ENCODE measurements around the gene APBB1IP.
"Not testable (repeated sequence)": the region's sequence is repeated elsewhere in the genome, so short reads cannot be mapped to it uniquely, and the experiment has no call there.

APBB1IP gene, protein sequence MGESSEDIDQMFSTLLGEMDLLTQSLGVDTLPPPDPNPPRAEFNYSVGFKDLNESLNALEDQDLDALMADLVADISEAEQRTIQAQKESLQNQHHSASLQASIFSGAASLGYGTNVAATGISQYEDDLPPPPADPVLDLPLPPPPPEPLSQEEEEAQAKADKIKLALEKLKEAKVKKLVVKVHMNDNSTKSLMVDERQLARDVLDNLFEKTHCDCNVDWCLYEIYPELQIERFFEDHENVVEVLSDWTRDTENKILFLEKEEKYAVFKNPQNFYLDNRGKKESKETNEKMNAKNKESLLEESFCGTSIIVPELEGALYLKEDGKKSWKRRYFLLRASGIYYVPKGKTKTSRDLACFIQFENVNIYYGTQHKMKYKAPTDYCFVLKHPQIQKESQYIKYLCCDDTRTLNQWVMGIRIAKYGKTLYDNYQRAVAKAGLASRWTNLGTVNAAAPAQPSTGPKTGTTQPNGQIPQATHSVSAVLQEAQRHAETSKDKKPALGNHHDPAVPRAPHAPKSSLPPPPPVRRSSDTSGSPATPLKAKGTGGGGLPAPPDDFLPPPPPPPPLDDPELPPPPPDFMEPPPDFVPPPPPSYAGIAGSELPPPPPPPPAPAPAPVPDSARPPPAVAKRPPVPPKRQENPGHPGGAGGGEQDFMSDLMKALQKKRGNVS

DNA sequence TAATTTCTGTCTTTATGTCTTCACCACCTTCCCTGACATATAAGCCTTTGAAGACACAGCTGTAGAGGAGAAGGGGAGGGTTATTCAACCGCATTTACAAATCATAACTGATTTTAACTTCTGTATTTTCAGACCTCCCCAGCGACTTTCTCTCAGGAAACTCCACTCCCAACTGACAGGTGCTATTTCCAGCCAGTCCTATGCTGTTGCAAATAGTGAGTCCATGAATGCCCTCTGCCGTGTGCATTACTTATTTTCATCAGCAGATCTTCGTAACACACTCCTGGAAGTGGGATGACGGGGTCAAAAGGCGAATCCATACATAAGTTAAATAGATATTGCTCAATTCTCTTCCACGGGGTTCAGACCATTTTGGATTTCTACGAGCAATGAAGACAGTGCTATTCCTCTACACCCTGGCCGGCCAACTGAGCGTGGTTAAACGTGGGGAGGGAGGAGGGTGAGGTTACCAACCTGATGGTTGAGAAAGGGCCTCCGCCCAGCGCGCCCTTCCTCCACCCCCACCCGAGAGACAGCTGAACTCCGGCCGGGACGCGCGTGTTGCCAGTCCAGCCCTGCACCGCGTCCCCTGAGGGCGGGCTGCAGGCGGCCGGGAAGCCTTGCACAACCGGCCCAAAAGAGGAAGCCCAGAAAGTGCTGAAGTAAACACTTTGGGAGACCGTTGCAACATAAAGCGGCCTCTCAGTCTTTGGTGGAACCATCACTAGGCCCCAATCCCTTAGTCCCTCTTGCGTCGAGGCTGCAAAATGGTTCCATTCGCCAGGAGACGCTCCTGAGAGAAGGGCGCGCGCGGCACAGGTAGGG is at the start of gene APBB1IP:
Gene APBB1IP (plus strand): TSS at position 705 of the 825 bp plus-strand sequence. CDS start 53,986 bp downstream, outside the sequence.
- in situ Hi-C loops (cut with MboI; ENCODE audit: low sequenced_read_pairs): no loop called here

DNA sequence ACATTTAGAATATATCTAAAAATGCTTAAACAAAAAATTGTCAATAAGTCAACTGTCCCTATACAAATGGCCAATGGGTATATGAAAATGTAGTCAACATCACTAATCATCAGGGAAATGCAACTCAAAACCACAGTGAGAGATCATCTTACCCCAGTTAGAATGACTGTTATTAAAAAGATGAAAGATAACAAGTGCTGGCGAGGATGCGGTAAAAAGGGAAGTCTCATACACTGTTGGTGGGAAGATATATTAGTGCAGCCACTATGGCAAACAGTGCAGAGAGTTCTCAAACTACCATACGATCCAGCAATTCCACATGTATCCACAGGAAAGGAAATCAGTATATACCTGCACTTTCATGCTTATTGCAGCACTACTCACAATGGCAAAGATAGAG is 48.6 kb upstream of the APBB1IP start:
- in situ Hi-C loops (cut with MboI; ENCODE audit: low sequenced_read_pairs): no loop called here

DNA sequence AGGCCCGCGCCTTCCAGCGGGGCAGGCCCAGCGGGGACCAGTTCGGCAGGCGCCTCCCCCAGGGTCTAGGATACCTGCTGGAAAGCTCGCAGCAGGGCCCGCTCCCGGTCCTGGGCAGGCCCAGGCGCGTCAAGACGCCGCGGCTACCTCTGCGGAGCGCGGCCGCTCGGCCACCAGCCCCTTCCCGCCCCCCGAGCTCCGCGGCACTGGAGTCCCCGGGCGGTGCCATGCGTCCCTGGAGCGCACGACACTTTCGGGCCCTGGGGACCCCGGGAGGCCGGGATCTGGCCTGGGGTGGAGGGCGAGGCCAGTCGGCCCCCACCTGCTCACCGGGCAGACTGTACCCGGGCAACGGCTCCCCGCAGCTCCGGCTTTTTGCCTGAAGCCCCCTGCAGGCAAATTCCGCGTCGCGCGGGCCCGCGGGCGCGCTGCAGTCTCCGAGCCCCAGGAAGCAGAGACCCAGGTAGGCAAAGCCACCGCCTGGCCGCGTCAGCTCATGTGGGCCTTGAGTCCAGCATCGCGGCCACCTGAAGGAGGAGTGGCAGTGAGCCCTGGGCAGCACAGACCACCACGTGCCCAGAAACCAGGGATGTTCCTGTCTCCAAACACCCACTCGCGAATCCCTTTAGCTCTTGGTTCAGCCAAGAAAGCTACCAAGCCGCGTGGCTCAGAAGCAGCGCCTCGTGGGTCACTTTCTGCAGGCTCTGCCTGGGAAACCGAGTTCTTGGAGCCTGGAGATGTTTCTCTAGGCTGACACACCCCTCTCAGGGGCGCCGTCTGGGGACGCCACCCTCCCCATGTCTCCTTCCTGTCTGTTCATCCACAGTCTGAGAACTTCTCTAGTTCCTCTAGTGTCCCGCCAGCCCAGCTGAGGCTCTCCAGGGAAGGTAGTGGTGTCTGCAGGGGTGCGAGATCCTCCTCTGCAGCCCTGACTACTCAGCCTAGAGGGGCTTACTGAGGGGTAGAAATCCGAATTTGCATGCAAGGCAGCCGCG is 46.1 kb upstream of the APBB1IP start:
- in situ Hi-C loops (cut with MboI; ENCODE audit: low sequenced_read_pairs): no loop called here

DNA sequence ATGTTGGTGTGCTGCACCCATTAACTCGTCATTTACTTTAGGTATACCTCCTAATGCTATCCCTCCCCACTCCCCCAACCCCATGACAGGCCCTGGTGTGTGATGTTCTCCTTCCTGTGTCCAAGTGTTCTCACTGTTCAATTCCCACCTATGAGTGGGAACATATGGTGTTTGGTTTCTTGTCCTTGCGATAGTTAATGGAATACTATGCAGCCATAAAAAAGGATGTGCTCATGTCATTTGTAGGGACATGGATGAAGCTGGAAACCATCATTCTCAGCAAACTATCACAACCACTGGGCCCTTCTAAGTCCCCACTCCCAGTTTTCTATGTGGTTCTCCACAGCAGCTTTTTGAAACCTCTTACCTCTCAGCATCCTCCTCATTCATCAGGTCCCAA is 39.8 kb upstream of the APBB1IP start:
- in situ Hi-C loops (cut with MboI; ENCODE audit: low sequenced_read_pairs): not testable (repeated sequence)

DNA sequence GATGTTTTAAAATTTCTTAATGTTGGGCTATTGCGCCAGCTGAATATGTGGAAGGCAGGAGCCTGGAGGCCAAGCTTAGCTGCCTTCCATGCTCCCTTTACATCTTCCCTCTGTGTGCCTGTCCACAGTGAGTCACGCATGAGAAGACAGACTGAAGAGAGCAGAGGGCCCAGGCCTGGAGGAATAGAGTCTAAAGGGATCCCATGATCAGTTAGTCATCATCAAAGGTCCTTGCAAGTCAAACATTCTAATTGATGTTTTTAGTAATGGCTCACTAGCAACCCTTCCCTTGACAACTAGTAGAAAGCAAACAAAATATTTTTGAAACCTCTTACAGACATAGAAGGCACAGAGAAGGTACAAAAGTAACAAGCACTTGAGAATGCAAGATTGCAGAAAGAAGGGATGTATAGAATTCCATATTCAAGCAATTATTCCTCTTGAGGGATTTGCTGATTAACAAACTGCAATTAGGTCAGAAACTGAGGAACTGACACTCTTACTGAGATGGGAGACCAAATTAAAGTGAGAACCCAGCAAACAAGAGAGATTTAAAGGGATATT is 30.7 kb upstream of the APBB1IP start:
- in situ Hi-C loops (cut with MboI; ENCODE audit: low sequenced_read_pairs): no loop called here

DNA sequence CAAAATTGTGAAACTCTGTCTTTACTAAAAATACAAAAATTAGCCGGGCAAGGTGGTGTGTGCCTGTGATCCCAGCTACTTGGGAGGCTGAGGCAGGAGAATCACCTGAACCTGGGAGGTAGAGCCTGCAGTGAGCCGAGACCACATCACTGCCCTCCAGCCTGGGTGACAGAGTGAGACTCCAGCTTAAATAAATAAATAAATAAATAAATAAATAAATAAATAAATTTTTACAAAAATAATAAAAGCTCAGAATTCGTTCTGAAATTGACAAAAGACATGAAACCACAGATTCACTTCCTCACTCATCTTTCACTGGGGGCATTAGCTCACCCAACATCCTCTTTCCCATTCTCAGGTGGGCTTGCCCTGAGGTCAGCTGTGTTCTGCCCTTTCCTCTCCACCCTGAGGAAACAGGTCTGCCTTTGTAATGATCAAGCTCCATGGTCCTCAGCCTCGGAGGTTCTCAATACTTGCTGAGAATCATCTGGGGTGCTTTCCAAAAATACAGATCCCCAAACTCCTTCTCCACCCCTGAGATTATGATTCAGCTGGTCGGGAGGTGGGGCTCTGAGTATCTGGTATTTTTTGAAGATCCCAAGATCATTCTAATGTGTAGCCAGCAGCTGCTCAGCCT is 29.2 kb upstream of the APBB1IP start:
- in situ Hi-C loops (cut with MboI; ENCODE audit: low sequenced_read_pairs): no loop called here

DNA sequence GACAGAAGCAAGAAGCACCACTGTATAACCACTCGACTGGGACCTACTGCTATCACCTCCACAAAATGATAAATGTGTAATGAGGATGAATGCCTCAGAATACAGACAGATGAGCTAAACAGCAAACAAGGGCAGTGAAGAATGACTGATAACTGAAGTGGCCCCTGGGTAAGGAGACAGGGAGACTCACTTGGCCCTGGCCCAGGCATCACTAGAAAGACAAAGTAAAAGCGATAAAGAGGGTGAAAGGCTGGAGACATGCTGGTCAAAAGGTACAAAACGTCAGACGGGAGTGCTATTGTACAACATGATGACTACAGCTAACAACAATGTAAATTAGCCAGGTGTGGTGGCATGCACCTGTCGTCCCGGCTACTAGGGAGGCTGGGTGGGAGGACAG is 27.8 kb upstream of the APBB1IP start:
- in situ Hi-C loops (cut with MboI; ENCODE audit: low sequenced_read_pairs): no loop called here

DNA sequence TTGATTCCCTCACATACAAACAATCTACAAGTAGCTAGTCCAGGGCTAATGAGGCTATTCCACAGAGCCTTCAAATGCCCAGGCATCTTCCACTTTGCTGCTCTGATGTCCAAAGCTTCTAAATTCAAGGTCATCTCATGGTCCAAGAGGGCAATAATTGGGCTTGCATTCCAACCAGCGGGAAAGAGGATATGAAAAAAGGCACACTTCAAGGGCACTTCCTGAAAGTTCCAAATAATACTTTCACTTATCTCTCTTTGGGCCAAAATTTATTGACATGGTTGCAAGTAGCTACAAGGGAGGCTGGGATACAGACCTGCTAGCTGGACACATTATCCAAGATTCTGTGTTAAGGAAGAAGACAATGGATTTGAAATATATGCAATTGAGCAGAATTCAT is 25.2 kb upstream of the APBB1IP start:
- in situ Hi-C loops (cut with MboI; ENCODE audit: low sequenced_read_pairs): no loop called here

DNA sequence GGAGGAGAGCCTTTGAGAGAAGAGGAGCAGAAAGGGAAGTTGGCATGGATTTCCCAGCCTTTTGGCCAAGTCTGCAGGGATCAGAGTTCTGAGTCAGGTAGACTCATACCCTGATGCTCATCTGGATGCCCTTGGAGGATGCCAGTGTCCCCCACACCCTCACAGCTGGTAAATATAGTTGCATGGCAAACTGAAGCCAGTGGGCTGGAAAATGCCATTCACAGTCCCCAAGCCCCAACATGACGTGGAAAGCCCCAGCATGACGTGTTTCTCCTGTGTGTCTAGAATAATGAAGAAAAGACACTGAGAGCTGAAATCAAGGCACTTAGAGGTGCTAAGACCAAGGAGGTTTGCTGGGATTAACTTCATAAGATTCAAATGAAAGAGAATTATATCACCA is 24.8 kb upstream of the APBB1IP start:
- in situ Hi-C loops (cut with MboI; ENCODE audit: low sequenced_read_pairs): no loop called here

DNA sequence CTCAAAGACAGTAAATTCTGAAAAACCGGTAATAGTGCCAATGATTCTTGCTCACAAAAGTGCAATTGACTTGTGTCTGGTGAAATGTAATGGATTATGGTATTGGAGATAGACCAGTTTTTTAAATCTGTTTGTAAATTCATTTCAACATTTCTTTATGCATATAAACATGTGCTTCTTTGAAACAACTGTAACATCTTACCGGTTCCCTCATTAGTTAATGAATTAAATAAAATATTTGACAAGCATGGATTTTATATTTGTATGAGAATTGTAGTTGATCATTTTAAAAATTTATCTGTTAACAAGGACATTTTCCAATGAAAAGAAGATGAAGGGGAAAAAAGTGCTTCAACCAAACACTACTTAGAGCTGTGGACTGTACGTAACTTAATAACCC is 21.0 kb upstream of the APBB1IP start:
- in situ Hi-C loops (cut with MboI; ENCODE audit: low sequenced_read_pairs): no loop called here

DNA sequence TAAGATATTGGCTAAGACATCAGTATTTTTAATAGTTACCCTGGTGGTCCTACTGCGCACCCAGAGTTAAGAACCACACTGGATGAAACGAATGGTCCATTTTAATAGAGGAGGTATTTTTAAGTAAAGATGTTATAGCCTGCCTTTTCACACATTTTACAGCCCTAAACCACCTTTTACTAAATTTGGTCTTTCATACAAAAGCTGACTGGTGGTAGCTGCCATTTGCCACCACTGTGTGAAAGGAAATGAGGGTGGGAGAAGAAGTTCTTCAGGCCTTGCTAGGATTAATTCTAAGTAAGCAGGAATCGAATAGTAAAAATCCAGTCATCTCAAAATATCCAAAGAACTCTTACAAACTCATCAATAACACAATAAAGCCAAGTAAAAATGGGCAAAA is 15.2 kb upstream of the APBB1IP start:
- in situ Hi-C loops (cut with MboI; ENCODE audit: low sequenced_read_pairs): no loop called here

DNA sequence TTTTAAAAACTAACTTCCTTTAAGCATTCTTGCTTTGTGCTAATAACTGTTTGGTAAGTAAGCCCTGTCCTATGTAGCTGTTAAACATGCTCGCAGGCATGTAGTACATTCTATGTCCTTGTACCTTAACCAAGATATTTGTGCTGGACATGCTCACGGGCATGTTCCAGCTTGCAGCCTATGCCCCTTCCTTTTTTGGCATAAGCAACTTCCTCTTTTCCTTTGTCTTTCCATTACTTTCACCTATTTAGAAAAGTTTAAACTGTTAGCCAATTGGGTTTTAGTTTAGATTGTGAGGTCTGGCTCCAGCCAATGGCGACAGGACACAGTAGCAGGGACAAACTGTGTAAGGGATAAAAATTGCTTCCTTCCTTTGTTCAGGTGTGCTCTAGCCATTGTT is 14.4 kb upstream of the APBB1IP start:
- in situ Hi-C loops (cut with MboI; ENCODE audit: low sequenced_read_pairs): no loop called here

DNA sequence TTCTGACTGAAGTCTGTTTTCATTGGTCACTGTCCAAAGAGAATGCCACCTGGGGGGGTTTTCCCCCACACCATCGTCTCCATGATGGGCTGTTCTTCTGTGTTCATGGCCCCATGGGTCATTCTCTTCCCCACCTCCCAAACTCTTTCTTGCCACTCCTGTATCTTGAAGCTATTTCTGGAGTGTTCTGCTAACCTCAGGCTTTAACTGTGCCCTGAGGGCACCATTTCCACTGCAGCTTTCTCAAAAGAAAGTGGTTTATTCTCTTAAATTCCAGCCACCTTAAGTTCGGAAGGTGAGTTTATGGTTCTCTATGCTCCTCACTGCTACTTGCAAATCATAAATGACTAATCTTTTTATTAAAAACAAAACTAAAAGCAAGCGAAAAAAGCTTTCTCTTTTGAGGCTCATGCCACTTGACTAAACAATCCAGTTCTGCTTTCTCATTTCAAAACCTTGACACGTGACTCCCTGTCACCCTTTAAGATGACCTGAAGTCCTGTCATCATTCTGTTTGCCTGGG is 7.4 kb upstream of the APBB1IP start:
- in situ Hi-C loops (cut with MboI; ENCODE audit: low sequenced_read_pairs): no loop called here

DNA sequence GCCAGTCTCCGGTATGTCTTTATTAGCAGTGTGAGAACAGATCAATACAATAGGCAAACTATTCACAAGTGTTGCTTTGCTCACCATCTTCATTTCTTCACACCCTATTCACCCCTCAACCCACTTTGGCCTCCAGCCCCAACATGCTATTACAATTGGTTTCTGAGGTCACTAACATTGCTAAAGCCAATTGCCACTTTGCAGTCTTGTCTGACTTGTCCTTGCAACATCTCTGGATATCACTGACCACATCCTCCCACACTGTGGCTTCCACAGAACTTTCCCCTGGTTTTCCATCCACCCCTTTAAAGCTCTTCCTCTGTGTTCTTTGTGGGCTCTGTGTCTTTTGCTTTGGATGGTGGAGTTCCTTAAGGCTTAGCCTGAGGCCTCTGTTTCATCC is 5.2 kb upstream of the APBB1IP start:
- in situ Hi-C loops (cut with MboI; ENCODE audit: low sequenced_read_pairs): no loop called here

DNA sequence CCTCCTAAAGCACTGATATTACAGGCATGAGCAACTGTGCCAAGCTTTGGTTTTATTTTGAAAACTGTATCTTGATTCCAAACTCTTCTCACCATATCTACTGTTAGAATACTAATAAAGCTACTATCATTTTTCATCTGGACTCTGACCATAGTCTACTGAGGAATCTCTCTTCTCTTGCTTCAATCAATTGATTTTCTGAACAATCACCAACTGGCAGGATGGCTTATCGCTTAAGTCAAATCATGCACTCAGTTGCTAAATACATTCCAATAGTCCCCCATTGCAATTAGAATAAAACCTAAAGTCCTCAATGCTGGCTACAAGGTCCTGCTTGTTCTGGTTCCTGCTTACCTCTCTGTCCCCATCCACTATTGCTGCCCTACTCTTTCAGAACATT is 2.3 kb upstream of the APBB1IP start:
- in situ Hi-C loops (cut with MboI; ENCODE audit: low sequenced_read_pairs): no loop called here

DNA sequence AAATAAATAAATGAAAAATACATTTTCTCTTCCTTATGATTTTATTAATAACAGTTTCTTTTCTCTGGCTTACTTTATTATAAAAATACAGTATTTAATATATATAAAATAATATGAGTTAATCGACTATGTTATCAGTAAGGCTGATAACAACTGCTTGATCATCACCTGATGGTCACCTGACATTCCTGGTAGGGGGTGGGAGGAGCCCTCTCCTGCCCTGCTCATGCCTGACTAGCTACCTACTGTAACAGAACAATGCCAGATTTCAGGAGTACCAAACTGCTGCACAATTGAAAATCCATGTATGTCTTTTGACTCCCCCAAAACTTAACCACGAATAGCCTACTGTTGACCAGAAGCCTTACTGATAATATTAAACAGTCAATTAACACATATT is 1.3 kb upstream of the APBB1IP start:
- in situ Hi-C loops (cut with MboI; ENCODE audit: low sequenced_read_pairs): no loop called here

DNA sequence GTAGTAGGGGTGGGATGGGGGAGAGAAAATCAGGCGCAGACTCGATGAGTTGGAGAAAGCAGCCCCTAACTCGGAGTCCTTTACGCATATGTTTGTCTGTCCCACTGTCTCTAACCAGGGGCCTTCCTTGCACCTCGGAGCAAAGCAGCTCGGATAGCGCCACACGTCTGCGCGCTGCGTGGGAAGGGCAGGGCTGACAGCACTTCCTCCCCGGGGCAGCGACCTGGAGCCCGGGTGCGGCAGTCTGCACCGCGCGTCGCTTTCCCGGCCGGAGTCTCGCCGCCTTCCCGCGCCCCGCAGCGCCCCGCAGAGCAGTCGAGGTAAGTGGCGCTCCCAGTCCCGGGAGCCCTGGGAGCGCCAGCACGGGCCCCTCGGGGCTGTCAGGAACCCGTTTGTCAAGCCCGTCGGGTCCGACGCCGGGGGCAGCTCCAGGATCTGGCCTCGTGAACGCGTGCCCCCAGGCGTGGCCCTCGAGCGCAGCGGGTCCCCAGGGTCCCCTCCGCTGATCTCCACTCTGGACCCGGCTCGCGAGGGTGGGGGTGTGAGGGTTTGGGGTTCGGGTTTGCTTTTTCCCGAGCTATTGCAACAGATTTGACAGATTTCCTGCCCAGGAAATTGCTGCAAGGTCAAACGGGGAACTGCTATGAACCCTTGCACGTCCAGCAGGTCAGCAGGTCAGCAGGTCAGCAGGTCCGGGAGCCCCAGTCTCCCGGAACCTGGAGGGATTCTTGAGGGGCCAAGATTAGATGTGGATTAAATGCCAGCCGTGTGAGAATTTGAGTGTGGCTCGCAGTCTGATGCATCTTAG is 597 bp downstream of the APBB1IP start:
- in situ Hi-C loops (cut with MboI; ENCODE audit: low sequenced_read_pairs): no loop called here

DNA sequence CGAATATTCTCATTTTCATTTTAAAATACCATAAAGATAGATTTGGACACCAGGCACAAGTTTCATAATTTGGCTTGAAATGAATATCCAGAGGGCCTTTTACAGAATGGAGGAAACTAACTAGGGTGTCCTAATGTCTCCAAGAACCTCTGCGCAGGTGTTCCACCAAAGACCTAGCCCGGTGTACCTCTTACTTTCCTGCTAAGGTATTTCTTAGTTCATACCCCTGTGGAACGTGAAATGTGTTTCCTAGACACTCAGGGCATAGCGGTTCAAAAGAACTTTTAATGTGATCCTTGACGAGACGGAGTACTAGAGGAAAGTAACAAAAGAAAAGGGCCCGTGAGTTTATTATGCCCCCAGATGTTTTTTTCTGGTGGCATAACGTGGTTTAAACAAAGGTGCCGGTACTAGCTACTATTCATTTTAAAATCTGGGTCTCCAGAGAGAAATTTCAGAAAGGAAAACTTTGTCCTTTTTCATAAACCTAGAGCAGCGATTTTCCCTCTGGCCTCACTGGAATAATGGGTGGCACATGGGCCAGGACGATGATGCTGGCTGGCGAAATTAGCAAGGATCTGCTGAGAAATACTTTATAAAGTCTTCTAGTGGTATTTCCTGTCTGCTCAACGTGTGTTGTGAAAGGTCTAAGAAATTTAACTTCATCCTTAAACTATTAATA is 1.4 kb downstream of the APBB1IP start:
- in situ Hi-C loops (cut with MboI; ENCODE audit: low sequenced_read_pairs): no loop called here
